Activated CD8-positive, alpha-beta T cell treated with anti-CD3 and anti-CD28 coated beads for 36 hours (primary cell): ENCODE measurements around the gene GFOD1. TPM values are rescaled to one million over a fixed set of nuclear protein-coding genes. Genes with fewer than 3 reads are reported as not detected.

Experiments
- ATAC-seq: fragments of 200-7000 bp; cut with Tn5 transposase; one replicate; pipeline ENCODE4 v1.10.0; 2021; ENCODE audit warnings: mild to moderate bottlenecking, moderate library complexity
- CTCF ChIA-PET: fragments of 350-600 bp; sonication (Branson Sonifier 250); formaldehyde crosslinking; loops from one replicate; lab custom pipeline; 2021; ENCODE audit warnings: antibody characterized with exemption; lab: Charles Lee
- POLR2A ChIA-PET: fragments of 350-600 bp; sonication (Branson Sonifier 250); formaldehyde crosslinking; loops from one replicate; lab custom pipeline; 2021; ENCODE audit warnings: antibody characterized with exemption; lab: Charles Lee
- DNase-seq: peaks from one replicate; pipeline ENCODE4 v3.0.0-alpha.2; 2020
- H3K27ac Mint-ChIP-seq: one replicate; pipeline ENCODE4 v1.8.0; 2021; ENCODE audit warnings: mild to moderate bottlenecking, mixed read lengths
- H3K27me3 Mint-ChIP-seq: one replicate; pipeline ENCODE4 v1.8.0; 2021; ENCODE audit warnings: mixed read lengths
- H3K36me3 Mint-ChIP-seq: one replicate; pipeline ENCODE4 v1.8.0; 2021; ENCODE audit warnings: low read depth, mixed read lengths
- H3K4me1 Mint-ChIP-seq: one replicate; pipeline ENCODE4 v1.8.0; 2021; ENCODE audit warnings: low read depth, mixed read lengths
- H3K4me3 Mint-ChIP-seq: one replicate; pipeline ENCODE4 v1.8.0; 2021; ENCODE audit warnings: mild to moderate bottlenecking, moderate library complexity, mixed read lengths
- H3K9me3 Mint-ChIP-seq: one replicate; pipeline ENCODE4 v1.8.0; 2021; ENCODE audit warnings: mixed read lengths
- intact Hi-C: fragments of 100-400 bp; cut with micrococcal nuclease; formaldehyde crosslinking; loops from one replicate; pipeline ENCODE4 v1.10.0; 2022
- total RNA-seq, 2 experiments: library from RNA; stranded (reverse); gene quantifications; one replicate each; pipeline ENCODE4 v1.2.3, GENCODE V29; 2021
- TF ChIP-seq, protein P1 (sequence below): fragments of 200-600 bp; IDR thresholded peaks from one replicate; pipeline ENCODE4 v1.8.0; 2022; ENCODE audit warnings: antibody characterized with exemption, mild to moderate bottlenecking

GFOD1 gene, protein sequence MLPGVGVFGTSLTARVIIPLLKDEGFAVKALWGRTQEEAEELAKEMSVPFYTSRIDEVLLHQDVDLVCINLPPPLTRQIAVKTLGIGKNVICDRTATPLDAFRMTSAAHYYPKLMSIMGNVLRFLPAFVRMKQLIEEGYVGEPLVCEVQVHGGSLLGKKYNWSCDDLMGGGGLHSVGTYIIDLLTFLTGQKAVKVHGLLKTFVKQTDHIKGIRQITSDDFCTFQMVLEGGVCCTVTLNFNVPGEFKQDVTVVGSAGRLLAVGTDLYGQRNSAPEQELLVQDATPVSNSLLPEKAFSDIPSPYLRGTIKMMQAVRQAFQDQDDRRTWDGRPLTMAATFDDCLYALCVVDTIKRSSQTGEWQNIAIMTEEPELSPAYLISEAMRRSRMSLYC
- 10 to 100 TPM; 12.3 to 12.9 TPM for total RNA-seq

DNA sequence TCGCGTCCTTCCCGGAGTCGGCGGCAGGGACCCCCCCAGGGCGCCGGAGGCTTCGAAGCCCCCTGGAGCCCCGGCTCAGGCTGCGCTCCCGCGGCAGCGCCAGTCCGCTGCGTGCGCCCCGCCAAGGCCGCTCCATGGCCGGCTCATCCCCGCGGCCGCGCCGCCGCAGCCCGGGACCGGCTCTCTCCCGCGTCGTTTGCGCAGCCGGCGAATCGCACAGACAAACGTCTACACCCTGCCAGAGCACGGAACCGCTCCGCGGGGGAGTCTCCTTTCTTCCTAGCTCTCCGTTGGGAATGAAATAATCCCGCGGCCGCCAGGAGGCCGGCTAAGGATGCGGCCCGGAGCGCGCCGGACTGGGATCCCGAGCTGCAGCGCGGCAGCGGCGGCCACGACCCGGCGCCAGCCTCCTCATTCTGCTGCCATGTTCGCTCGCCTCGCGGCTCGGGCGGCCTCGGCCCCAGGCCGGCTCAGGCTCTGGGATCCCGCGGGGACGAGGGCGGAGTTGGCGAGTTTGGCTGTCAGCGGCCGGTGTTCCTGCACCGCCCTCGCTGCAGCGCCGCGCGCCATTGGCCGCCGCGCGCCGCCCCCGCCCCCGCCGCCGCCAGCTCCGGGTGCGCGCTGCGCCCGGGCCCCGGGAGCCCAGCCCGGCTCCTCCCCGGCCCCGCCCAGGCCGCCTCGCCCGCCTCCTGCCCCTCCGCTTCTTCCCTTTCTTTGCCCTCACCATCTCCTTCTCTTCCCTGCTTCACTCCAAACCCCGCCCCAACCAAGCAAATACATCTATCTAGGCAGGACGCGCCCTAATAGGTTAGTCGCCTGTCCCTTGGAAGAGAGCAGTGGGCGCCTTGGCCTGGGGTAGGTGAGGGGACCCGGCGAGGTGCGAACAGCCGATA is at the start of gene GFOD1:
GFOD1 (minus strand) TSS at position 479 of the 893 bp plus-strand sequence. CDS start 710 bp downstream, outside the sequence.
- peaks cover 6% of the 10 kb centered on the region for H3K36me3 Mint-ChIP-seq
- peak within 1 kb of the TSS; percentile 85 for H3K4me3 Mint-ChIP-seq
- H3K4me1 Mint-ChIP-seq: peaks cover 38% of the 10 kb centered on the region
- TF ChIP-seq, protein P1, sequence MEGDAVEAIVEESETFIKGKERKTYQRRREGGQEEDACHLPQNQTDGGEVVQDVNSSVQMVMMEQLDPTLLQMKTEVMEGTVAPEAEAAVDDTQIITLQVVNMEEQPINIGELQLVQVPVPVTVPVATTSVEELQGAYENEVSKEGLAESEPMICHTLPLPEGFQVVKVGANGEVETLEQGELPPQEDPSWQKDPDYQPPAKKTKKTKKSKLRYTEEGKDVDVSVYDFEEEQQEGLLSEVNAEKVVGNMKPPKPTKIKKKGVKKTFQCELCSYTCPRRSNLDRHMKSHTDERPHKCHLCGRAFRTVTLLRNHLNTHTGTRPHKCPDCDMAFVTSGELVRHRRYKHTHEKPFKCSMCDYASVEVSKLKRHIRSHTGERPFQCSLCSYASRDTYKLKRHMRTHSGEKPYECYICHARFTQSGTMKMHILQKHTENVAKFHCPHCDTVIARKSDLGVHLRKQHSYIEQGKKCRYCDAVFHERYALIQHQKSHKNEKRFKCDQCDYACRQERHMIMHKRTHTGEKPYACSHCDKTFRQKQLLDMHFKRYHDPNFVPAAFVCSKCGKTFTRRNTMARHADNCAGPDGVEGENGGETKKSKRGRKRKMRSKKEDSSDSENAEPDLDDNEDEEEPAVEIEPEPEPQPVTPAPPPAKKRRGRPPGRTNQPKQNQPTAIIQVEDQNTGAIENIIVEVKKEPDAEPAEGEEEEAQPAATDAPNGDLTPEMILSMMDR: peak; percentile 34
- DNase-seq: peak; percentile 83
- POLR2A ChIA-PET: interaction anchor here (1.0 to 4.8 kb wide), 6 partner anchors 19 to 159 kb away, joined by 3 to 29 read pairs (median 8); partner anchors contain the start of genes SIRT5 and TBC1D7
- intact Hi-C loops: loop anchor here (5.0 to 10.0 kb wide), 3 partner anchors 60 to 153 kb away; partner anchors contain the start of gene SIRT5
- H3K9me3 Mint-ChIP-seq: no peaks in the 10 kb centered on the region
- H3K27me3 Mint-ChIP-seq: peaks cover 3% of the 10 kb centered on the region
- CTCF ChIA-PET: interaction anchor here (0.6 to 3.5 kb wide), 9 partner anchors 14 to 159 kb away, joined by 3 to 16 read pairs (median 5); partner anchors contain the start of genes NOL7, SIRT5 and TBC1D7
- ATAC-seq: peak; percentile 79
- peak within 1 kb of the TSS; percentile 91 for H3K27ac Mint-ChIP-seq

DNA sequence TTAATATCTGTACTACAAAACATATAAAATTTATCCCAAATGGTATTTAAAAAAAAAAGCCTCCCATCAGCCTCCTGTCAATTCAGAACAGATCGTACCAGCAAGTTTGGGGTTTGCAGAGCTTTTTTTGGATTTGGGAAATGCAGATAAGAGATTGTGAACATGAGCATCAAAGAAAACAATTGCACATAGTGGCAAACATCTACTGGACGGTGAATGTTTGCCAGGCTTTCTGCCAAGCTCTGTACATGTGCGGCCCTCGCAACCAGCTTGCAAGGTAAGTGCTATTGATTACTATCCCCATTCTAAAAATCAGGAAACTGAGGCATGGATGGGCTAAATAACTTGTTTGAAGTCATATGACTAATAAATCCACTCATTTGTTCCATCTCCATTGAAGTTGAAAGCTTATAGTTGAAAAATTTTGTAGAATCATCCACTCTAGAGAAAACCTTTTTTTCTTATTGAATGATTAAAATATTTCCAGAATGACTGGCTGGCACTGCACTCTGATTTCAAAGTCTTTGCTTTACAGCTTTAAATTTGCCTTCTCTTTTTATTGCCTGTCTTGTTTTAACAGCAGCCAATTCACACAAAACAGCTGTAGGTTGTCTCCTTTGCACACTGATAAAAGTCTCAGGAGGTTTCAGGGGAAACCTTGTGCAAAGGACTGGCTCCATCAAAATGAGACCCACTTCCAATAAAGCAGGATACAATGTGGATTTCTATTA is 49.6 kb upstream of the GFOD1 start:
- ATAC-seq: no peak
- Mint-ChIP-seq H3K4me3 (no peak overlapping the region), H3K27me3 (no peaks in the 10 kb centered on the region), H3K36me3 (no peaks in the 10 kb centered on the region), H3K4me1 (no peaks in the 10 kb centered on the region), H3K27ac (no peak overlapping the region), H3K9me3 (no peaks in the 10 kb centered on the region)
- ChIA-PET CTCF (interaction anchor here (0.7 to 2.2 kb wide), 4 partner anchors 44 to 214 kb away, joined by 3 to 7 read pairs (median 4); no protein-coding TSS in a partner anchor), POLR2A (no interaction called here)
- DNase-seq: no peak
- intact Hi-C loops: no loop called here
- TF ChIP-seq, protein P1: no peak

DNA sequence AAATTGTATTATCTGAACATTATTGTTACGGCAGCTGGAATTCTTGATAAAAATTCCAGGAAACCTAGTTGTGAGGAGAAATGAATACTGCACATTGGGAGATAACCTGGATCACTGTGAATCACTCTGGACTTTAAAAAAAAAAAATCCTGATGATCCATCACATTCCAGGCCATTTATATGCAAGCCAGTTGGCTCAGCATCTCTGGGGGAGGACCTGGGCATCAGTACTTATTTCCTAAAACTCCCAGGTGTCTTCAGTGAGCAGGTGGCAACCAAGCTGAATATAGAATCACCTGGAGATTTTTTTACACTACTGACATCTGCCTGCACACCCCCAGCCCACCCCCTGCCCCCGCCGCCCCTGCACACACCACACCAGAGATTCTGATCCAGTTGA is 47.9 kb upstream of the GFOD1 start:
- Mint-ChIP-seq H3K36me3 (no peaks in the 10 kb centered on the region), H3K27me3 (no peaks in the 10 kb centered on the region), H3K9me3 (no peaks in the 10 kb centered on the region), H3K4me1 (no peaks in the 10 kb centered on the region), H3K27ac (no peak overlapping the region), H3K4me3 (no peak overlapping the region)
- ChIA-PET POLR2A (interaction anchor here (0.9 kb wide), 1 partner anchor 98 kb away, joined by 3 read pairs; no protein-coding TSS in a partner anchor), CTCF (interaction anchor here (0.7 kb wide), 1 partner anchor 198 kb away, joined by 3 read pairs; no protein-coding TSS in a partner anchor)
- no peak for ATAC-seq
- no peak for DNase-seq
- intact Hi-C loops: no loop called here
- TF ChIP-seq, protein P1: no peak

DNA sequence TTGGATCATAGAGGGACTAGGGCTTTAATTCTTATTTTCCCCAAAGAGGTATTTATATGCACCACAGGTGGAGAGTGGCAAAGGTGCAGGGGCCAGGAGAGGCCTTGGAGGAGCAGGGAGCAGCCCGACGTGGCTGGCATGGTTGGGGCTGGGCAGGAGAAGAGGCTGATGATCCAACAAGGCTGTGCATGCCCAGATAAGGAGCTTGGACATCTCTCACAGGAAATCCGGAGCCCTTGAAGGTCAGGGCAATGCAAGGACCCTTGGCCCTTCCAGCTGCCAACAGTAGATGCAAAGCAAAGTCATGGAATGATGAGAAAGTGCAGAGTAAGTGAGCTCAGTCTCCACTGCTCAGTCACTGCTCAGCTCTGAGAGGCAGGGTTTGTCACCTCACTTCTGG is 47.1 kb upstream of the GFOD1 start:
- ATAC-seq: no peak
- no peaks in the 10 kb centered on the region for H3K27me3 Mint-ChIP-seq
- ChIA-PET CTCF (interaction anchor here (0.7 kb wide), 1 partner anchor 197 kb away, joined by 3 read pairs; no protein-coding TSS in a partner anchor), POLR2A (interaction anchor here (0.9 kb wide), 1 partner anchor 98 kb away, joined by 3 read pairs; no protein-coding TSS in a partner anchor)
- no peak for DNase-seq
- H3K27ac Mint-ChIP-seq: no peak overlapping the region
- TF ChIP-seq, protein P1: no peak
- H3K4me1 Mint-ChIP-seq: no peaks in the 10 kb centered on the region
- intact Hi-C loops: no loop called here
- H3K9me3 Mint-ChIP-seq: no peaks in the 10 kb centered on the region
- no peak overlapping the region for H3K4me3 Mint-ChIP-seq
- H3K36me3 Mint-ChIP-seq: no peaks in the 10 kb centered on the region
